ENCODE results near the gene LOXHD1.

DNA sequence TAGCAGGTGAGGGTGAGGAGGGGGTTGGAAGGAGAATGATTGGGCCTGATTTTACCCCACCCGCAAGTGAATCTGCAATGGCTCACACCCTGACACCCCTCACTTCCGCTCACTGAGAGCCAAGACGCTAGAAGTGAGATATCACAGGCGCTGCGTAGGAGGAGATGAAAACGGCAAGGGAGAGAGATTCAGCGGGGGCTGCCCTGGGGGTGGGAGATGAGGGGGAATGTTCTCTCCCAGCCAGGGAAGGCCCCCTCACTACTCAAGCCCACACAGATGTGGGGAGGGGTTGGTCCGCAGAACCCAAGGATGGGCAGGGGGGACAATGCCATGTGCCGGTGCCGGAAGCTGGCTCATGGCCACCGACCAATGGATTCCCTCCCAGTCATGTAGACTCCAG is 32.9 kb downstream of the LOXHD1 start:
- TF ChIP-seq CTCF (IDR thresholded peaks at IDR 0.05) (no peak), POLR2A (IDR thresholded peaks at IDR 0.05) (no peak), POLR2AphosphoS5 (IDR thresholded peaks at IDR 0.05) (no peak)
